ENCODE data around the gene RFC2. TPM values are rescaled to one million over a fixed set of nuclear protein-coding genes. Genes with fewer than 3 reads are reported as not detected.

Gene RFC2
- total and polyA plus RNA-seq, 10 of the 15 experiments (the other 5 are each of a cell fraction or from before 2014, with no cell fraction given) = 25.8 to 145 (median 90.9) TPM

GRCh38 chr7:74222851-74223710 is 31.1 kb downstream of the RFC2 start (continued):
- TF ChIP-seq ATF2 (IDR thresholded peaks at IDR 0.05; ENCODE audit: low read length) (0 out of 2 replicates have a peak, but pooled peaks have one; percentile 32), RBBP5 (conservative IDR thresholded peaks at IDR 0.05) (no peak), KLF5 (IDR thresholded peaks at IDR 0.05; ENCODE audit: partially characterized antibody) (no peak), RELA (IDR thresholded peaks at IDR 0.05; ENCODE audit: borderline replicate concordance, partially characterized antibody) (no peak), PML (IDR thresholded peaks at IDR 0.05; ENCODE audit: low read length) (peak; percentile 47; the same call in 1 of the 2 replicates), CREB1 (IDR thresholded peaks at IDR 0.05; ENCODE audit: low read depth) (0 out of 2 replicates have a peak, but pooled peaks have one; percentile 9), SMAD5 (IDR thresholded peaks at IDR 0.05; ENCODE audit: low read depth) (0 out of 2 replicates have a peak, but pooled peaks have one; percentile 52), WRNIP1 (IDR thresholded peaks at IDR 0.05; ENCODE audit: borderline replicate concordance, low read depth, low read length) (no peak)

GRCh38 chr7:74221713-74222112 is 32.5 kb downstream of the RFC2 start:
- SMC1A ChIA-PET (ENCODE audit: uncharacterized antibody, unreplicated experiment) = no interaction called here
- Histone ChIP-seq H3K36me3 (ENCODE audit: control insufficient read depth in 2 of 2, insufficient read depth in 2 of 2, low read length in 1 of 2) (peaks cover 33 to 44% of the 10 kb centered on the region in 2 experiments), H3K4me2 (ENCODE audit: control insufficient read depth, insufficient read depth) (no peak overlapping the region), H3K27me3 (replicated peaks in 1 of 2; ENCODE audit: control insufficient read depth in 2 of 2, insufficient read depth in 2 of 2, low read length in 1 of 2) (no peaks in the 10 kb centered on the region), H3K27ac (ENCODE audit: control insufficient read depth, insufficient read depth) (no peak overlapping the region), H3K79me2 (ENCODE audit: control insufficient read depth, insufficient read depth, low read length) (peaks cover 21% of the 10 kb centered on the region), H4K20me1 (ENCODE audit: control insufficient read depth, insufficient read depth) (no peaks in the 10 kb centered on the region), H3K4me1 (ENCODE audit: control insufficient read depth, insufficient read depth, low read length) (peaks cover 24% of the 10 kb centered on the region), H3K9ac (ENCODE audit: control insufficient read depth, insufficient read depth, low read length) (no peak overlapping the region), H3K4me3 (no peak overlapping the region), H2AFZ (ENCODE audit: control insufficient read depth, low read depth, low read length) (no peak overlapping the region), H3K9me3 (replicated peaks; ENCODE audit: control insufficient read depth, insufficient read depth, low read length) (no peaks in the 10 kb centered on the region; the same call in 2 of the 3 replicates)
- 78% methylated on average over 11 of the region's 11 CpGs for WGBS (ENCODE audit: insufficient coverage, insufficient replicate concordance, low lambda C conversion rate, missing lambda C conversion rate)
- DNase-seq (ENCODE audit: low read depth, low spot score) (no peak), FAIRE-seq (no peak), ATAC-seq (no peak)
- no peak for TF ChIP-seq PRDM15 (CRISPR knock-in tag; IDR thresholded peaks at IDR 0.05)
- TF ChIP-seq POLR2A (IDR thresholded peaks at IDR 0.05; ENCODE audit: low read depth, low read length) = peak; percentile 52; the same call in 1 of the 2 replicates
- intact Hi-C loops (cut with micrococcal nuclease; ENCODE audit: unreplicated experiment) = no loop called here
- POLR2A ChIA-PET = no interaction called here
- RAD21 ChIA-PET (ENCODE audit: unreplicated experiment) = interaction anchor here (2.5 kb wide), 1 partner anchor 11 kb away, joined by 12 read pairs; the partner anchor contains the start of gene LAT2
- in situ Hi-C loops (cut with MboI) = no loop called here
- no TSS peak for BruUV-seq (replicated peaks)
- CTCF ChIA-PET = no interaction called here
